HG03280 (cell line): Measurements from ENCODE around the gene AKAP6.

Source experiments
- ATAC-seq: cut with Tn5 transposase; IDR thresholded peaks from one replicate; pipeline ENCODE4 v1.9.1; 2021; ENCODE audit warnings: mild to moderate bottlenecking, moderate library complexity; ENCODE audit not compliant: unreplicated experiment

AKAP6 gene

GRCh38 chr14:32330351-32331111 lies 1.4 kb downstream of the AKAP6 start:
- no peak for ATAC-seq

GRCh38 chr14:32331206-32331605 lies 2.1 kb downstream of the AKAP6 start:
- no peak for ATAC-seq

- no peak for ATAC-seq
Observed at GRCh38 chr14:32332415-32333316, 3.6 kb downstream of the AKAP6 start.

- no peak for ATAC-seq
Observed at GRCh38 chr14:32336702-32337101, 7.6 kb downstream of the AKAP6 start.

GRCh38 chr14:32337759-32338158 lies 8.7 kb downstream of the AKAP6 start:
- no peak for ATAC-seq

GRCh38 chr14:32339188-32339587 lies 10.1 kb downstream of the AKAP6 start:
- no peak for ATAC-seq

- no peak for ATAC-seq
Observed at GRCh38 chr14:32341947-32342846, 13.1 kb downstream of the AKAP6 start.

GRCh38 chr14:32342847-32343194 lies 13.7 kb downstream of the AKAP6 start:
- ATAC-seq: no peak

GRCh38 chr14:32343926-32344430 lies 14.9 kb downstream of the AKAP6 start:
- ATAC-seq: no peak

- no peak for ATAC-seq
Observed at GRCh38 chr14:32345311-32345791, 16.3 kb downstream of the AKAP6 start.

GRCh38 chr14:32349322-32349721 lies 20.2 kb downstream of the AKAP6 start:
- no peak for ATAC-seq

- peak; percentile 98 for ATAC-seq
Observed at GRCh38 chr14:32350020-32350419, 20.9 kb downstream of the AKAP6 start.

- ATAC-seq: no peak
Observed at GRCh38 chr14:32352631-32353030, 23.5 kb downstream of the AKAP6 start.

- no peak for ATAC-seq
Observed at GRCh38 chr14:32354716-32355115, 25.6 kb downstream of the AKAP6 start.

- ATAC-seq: no peak
Observed at GRCh38 chr14:32358781-32359180, 29.7 kb downstream of the AKAP6 start.

- no peak for ATAC-seq
Observed at GRCh38 chr14:32361674-32362073, 32.6 kb downstream of the AKAP6 start.

GRCh38 chr14:32363761-32364160 lies 34.7 kb downstream of the AKAP6 start:
- ATAC-seq: no peak

- ATAC-seq: no peak
Observed at GRCh38 chr14:32364941-32365340, 35.8 kb downstream of the AKAP6 start.

- ATAC-seq: no peak
Observed at GRCh38 chr14:32366256-32366879, 37.3 kb downstream of the AKAP6 start.

- ATAC-seq: no peak
Observed at GRCh38 chr14:32366986-32367385, 37.9 kb downstream of the AKAP6 start.
